ENCODE measurements around the gene SPOCK3.

SPOCK3 gene

DNA sequence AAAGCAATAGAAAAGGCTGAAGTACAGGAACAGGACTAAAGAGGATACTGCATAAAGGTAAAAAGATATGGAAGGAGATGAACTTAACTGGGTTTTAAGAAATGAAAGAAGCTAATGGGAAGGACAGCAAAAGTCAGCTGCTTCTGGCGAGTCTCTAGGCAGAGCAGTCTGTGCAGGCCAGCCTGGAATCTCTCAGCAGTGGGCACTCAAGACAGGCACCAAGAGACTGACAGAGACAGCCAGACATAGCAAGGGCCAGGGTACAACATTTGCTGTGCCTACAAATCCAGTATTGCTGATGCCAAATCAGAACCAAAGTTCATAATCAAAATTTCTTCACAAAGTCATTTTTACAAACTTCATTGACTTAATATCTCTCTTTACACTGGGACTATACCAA is 62.4 kb downstream of the SPOCK3 start:
- DNase-seq: no peak

DNA sequence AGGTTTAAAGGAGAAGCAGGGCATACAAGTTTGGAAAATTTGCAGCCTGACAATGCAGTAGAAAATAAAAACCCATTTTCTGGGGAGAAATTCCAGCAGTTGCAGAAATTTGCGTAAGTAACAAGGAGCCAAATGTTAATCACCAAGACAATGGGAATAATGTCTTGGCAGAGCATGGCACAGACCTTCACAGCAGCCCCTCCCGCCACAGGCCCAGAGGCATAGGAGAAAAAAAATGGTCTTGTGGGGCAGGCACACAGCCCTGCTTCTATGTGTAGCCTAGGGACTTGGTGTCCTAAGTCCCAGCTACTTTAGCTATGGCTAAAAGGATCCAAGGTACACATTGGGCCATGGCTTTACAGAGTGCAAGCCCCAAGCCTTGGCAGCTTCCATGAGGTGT is 65.7 kb downstream of the SPOCK3 start:
- DNase-seq: no peak

DNA sequence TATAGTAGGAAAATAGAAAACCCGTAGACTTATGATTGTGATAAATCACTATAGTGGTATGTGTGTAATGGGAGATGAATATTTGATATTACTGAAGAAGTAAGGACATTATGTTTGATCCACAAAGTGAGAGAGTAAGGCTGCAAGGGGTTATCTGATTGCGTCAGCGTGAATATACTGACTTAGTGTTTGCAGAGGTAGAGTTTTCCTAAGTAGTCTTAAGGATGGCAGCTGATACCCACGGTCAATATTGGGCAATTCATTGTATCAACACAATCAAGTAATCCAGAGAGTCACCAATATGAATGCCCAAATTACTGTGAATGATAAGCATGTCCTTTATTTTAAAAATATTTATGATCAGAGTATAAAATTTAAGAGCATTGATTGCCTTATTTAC is 83.7 kb downstream of the SPOCK3 start:
- DNase-seq: no peak

DNA sequence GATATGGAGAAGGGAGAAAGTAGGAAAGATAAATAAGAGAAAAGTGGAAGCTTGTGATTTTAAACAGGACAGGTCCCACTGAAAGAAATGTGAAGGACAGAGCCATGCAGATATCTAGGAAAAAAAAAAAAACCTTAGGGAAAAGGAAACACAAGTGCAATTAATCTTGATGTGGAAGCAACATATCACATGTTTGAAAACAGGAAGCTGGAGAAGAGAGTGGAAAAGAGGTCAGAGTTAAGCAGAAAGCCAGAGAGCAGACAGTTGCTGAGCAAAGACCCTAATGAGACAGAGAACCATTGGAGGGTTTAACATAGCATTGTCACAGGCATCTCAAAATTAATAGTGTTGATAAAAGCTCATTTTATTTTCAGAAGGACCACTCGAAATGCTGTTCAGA is 89.7 kb downstream of the SPOCK3 start:
- DNase-seq: no peak

DNA sequence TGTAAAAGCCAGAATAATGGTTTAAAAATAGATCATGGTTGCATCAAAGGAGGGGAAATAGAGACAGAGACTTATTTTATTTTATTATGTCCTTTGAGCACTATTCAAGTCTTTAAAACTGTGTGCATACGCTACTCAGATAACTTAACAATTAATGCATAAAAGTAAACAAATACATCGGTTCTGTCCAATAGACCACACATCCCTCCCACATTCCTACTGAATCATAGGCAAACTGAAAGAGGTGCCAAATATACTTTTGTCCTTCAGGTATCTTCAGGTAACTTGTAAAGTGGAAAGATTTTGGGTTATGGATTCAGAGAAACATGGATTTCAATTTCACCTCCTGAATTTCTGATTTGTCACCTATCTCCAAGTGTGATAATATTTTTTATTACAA is 91.3 kb downstream of the SPOCK3 start:
- no peak for DNase-seq

DNA sequence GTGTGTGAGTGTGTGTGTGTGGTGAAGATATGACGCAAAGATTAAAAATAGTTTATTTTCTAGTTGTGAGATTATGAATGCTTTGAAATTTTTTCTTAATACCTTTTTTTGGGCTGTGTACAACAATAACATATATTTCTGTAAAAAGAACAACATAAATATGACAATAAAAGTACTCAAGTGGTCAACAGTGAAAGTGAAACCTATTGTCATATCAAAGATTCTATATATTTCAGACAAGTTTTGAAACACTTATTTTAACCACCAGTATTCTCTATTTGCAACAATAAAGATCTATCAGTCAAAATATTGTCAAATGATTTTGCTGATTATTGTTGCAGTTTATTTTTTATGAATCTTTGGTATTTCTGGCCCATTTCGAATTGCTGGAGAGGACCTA is 98.0 kb downstream of the SPOCK3 start:
- DNase-seq: no peak

DNA sequence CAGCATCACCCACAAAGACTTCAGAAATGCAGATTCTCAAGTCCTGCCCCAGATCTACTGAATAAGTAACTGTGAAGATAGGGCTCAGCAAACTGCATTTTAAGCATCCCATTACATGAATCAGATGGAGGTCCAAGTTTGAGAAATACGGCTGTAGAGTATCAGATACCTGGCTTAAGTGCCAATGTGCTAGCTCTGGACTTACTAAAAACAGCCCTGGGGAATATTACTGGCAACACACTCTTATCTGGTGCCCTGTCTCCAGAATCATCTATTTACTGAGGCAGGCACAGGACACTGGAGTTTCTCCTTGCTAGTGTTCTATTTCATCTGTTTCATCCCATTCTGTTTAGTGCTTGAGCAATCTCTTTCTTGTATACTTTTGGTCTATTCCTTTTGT is 105.1 kb downstream of the SPOCK3 start:
- DNase-seq: no peak

DNA sequence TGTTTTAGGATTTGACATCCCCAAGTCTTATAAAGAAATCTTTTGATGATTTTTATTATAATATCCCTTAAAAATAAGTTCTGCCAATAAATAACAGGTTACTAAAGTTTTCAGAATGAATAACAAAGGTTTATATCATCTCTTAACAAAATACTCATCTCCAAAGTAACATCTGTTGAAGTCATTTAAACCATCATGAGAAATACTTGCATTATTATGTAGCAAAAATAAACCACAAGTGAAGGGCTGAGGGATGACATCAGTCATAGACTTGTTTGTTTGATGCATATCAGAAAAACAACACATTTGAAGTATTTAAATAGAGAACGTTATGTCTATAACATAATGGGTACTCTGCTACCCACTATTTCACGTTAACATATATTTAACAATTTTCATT is 114.9 kb downstream of the SPOCK3 start:
- DNase-seq: no peak

DNA sequence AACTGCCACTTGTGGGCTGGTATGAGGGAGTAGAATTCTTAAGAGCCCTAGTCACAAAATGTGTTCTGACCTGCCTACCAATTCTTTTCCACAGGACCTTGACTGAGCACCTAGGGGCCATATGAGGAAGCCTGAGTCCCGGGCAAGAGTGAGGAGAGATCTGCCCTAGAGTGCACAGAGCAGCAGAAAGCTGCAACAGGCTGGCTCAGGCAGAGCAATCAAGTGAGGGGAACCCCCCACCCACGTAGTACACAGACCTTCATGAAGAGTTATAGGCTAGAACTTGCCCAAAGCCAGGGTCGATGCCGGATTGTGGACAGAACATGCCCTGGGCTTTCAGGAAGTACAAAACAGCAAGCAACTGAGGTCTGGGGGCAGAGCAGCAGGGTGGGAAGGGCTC is 117.0 kb downstream of the SPOCK3 start:
- no peak for DNase-seq

DNA sequence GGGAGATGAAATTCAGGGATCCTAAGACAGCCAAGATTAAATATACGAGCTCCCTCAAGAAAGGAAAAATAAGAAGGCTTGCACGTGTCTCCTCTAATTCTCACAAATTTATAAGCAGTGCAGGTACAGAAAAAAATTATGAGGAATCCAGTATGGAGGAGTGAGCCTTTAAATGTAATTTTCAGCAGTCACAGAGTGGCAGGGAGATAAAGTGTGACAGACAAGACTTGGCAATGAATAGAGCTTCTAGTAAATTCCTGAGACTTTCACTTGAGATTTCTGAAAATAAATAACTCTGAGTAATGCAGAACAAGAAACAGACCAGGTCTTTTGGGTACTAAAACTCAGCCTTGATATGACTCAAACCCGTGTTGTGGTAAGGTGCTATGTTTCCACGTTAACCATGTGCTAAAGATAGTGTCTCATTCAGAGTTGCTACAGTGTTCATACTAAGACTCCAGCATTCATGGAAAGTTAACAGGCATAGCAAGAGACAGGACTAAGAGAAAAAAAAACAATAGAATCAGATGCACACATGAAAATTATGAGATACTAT is 119.8 kb downstream of the SPOCK3 start:
- DNase-seq: no peak

DNA sequence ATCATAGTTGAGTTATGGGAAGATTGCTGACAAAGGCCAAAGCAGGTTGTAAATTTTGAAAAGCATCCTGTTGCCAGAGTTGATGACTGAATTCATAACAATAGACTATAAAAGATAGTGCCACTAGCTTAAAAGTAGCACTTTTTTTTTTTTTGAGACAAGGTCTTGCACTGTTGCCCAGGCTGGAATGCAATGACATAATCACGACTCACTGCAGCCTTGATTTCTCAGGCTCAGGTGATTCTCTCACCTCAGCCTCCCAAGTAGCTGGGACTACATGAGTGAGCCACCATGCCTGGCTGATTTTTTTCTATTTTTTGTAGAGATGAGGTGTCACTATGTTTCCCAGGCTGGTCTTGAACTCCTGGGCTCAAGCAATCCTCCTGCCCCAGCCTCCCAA is 122.7 kb downstream of the SPOCK3 start:
- no peak for DNase-seq

DNA sequence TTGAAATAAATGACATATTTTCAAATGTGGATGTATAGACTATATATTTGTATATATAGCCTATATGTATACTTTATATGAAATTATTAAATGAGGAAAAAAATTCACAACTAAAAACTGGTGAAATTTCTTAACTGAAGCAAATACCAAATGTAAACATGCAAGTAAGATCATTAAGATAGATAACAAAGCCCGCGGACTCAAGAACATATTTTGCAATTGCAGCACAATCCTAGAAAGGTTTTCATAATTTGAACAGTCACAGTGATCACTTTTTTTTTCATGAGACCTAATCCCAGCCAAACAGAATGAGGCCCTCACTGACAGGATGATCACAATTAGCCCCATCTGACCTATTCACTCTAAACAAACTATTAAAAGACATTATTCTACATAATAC is 123.2 kb downstream of the SPOCK3 start:
- DNase-seq: no peak

DNA sequence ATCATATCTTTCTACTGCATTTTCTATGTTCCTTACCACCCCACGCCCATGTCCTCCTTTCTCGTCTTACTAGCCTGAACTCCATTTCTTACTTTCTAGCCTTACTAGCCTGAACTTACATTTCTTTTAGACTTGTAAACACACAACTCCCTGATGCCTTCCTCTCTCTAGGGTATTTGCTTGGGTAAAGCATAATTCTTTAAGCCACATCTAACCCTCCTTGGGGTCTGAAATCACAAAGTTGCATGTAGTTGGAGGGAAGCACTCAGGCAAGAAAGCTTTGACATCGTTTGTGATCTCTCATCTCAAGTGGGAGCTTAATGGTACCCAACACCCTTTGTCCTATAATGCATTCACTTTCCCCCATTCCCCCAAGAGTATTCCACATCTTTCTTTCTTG is 124.4 kb downstream of the SPOCK3 start:
- DNase-seq: no peak

DNA sequence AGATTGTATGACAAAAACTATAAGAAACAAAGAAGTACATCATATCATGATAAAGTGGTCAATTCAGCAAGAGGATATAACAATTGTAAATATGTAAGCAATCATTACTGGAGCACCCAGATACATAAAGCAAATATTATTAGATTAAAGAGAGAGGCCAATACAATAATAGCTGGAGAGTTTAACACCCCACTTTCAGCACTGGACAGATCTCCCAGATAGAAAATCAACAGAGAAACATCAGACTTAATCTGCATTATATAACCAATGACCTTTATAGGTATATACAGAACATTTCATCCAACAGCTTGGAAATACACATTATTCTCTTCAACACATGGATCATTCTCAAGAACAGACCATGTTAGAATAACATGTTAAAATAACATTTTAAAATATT is 128.4 kb downstream of the SPOCK3 start:
- DNase-seq: no peak

DNA sequence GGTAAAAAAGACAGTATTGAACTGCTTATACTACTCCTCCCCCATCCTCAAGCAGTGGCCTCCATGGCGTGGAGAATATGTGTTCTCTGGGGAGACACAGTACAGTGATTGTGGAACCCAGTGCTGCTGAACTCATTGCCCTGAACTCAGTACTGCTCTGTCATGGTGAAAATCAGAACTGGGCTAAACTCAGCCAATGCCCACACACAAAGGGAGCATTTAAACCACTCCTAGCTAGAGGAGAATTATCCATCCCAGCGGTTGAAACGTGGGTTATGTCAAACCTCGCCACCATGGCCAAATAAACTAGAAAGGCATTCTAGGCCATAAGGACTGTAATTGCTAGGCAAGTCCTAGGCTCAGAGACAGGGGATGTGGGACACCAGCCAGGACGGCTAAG is 131.8 kb downstream of the SPOCK3 start:
- no peak for DNase-seq

DNA sequence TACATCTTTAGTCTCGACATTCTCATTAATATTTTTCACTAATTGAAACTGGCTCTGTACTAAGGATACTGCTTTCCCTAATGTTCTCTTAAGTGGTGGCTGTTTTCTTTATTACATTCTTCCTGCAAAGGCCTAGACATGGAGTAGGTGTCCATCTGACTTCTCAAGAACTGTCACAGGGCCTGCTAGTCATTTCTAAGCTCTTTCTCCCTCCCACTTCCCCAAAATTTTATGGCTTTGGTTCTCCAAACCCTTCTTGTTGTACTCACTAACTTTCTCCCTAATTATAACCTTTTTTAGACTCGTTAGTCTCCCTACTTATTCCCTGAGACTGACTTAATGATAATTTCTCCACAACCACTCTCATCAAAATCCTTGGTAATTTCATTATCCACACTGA is 133.3 kb downstream of the SPOCK3 start:
- DNase-seq: no peak

DNA sequence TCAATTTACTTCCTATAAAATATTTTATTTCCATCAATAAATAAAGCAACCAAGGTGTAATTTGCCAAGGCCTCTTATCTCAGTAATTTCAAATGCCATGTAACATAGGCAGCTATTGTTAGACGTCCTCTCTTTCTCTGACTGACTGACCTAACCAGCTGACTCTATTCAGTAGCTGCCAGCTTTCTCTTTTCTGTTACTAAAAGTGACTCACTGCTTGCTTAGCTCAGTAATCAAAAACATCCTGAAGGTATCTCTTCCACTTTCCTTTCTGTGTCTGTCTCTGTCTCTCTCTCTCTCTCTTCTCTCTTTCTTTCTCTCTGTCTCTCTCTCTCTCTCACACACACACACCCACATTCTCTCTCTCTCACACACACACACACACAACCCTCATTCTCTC is 134.2 kb downstream of the SPOCK3 start:
- no peak for DNase-seq

DNA sequence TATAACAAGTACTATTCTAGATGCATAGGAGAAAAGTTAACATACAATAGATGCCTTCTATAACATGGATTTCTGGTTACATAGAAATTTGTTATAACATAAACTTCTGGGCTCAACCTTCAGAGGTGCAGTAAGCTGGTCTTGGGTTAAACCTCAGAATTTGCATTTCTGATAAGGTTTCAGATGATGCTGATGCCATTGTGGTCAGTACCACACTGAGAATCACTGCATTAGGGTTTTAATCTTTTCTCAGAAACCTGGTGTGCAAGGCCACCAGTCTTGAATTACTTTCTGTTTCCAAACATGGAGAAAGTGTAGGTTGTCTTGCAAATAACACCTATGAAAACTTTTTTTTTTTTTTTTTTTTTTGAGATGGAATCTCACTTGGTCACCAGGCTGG is 146.2 kb downstream of the SPOCK3 start:
- no peak for DNase-seq

DNA sequence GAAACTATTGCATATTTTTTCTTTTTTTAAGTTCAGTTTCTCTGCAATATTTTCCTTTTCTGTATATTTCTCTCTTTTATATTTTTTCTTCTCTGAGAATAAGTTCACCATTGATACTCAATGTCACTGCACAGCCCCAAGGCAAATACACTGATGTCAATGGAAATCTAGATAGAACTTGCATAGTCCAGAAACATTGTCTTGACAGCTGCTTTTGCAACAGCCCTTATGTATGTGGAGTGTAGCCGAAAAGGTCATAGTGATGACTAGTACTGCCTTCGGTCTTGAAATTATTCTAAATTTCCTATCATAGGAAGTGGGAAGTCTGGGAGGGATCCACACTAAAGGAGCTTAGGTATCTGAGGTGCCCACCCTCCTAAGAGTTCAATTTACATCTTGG is 150.0 kb downstream of the SPOCK3 start:
- DNase-seq: no peak

DNA sequence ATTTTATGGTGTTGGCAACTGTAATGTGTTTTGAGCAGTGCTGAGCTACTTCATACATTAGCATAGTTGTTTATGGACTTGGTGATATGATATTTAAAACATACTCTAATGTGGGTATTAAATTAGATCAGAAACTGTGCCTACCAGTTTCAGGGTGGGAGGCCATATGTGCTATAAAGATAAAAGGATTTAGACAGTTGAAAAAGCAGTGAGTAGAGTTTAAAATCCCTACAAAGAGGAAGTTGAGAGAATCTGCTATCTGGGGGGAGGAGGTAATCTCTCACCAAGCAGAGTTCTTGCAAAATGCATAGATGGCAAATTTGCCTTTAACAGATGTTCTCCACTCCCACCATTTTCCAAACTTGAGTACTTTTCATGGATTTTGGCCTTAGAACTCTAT is 154.5 kb downstream of the SPOCK3 start:
- no peak for DNase-seq

DNA sequence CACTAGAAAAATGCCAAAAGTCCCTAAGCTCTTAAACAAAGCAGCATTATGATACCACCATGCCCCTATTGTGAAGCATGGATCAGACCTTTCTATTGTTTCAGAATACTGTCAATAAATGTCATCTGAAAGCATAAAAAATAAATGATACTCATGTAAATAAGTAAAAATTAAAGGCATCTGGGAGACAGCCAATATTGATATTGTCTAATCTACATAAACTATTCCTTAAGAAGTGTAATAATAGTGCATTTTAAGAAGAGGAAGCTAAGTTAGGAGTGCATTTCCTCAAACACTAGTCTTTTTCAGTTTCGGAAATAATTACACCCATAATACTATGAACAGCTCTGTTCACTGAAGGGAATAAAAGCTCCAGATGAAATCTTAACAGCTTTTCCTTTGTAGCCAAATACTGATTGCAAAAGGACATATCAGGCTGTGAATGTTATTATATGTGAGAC is 181.6 kb downstream of the SPOCK3 start:
- DNase-seq: no peak

DNA sequence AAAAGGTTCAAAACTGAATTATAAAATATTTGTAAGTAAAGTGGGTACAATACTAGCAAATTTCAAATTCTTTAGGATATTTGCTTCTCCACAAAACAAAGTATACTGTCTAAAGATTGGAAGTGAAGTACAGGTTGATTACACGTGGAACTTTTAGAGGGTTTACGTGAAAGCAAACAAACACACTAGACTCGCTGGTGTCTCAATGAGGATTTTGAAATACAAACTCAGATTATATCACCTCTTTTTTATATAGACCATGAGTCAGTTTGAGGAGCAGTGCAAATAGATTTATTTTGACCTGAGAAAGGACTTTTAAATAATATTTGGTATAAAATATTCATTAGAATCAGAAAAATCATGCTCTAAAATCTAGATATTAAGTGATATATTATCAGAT is 185.0 kb downstream of the SPOCK3 start:
- no peak for DNase-seq

DNA sequence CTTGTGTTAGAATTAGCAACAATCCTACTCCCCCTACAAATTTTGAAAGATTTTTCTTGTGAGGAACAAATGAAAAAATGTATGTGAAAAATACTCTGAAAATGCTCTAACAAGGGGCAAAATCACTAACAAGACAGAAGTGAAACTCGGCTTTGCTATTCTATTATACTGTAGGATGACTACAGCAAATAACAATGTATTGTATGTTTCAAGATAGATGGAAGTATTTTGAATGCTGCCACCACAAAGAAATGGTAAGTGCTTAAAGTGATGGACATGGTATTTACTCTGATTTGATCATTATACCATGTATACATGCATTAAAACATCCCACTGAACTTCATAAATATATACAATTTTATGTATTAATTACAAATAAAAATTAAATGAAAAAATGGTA is 192.8 kb downstream of the SPOCK3 start:
- DNase-seq: no peak

DNA sequence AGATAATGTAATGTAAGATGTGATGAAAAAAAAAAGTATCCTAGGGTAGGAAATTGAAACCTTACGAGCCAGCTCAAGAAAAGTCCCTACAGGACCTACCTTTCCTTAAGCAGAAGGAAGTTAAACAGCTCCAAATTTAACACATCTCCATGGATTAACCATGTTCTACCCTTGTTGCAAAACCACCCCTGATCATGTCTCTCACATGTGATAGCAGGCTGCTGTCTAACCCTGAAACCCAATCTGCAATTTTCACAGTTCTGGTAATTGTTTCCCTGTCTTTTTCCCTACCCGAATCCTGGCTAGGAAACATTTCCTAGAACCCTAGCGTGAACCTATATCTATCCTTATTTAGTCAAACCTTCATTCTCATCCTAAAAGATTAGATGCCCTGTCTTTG is 198.9 kb downstream of the SPOCK3 start:
- no peak for DNase-seq

DNA sequence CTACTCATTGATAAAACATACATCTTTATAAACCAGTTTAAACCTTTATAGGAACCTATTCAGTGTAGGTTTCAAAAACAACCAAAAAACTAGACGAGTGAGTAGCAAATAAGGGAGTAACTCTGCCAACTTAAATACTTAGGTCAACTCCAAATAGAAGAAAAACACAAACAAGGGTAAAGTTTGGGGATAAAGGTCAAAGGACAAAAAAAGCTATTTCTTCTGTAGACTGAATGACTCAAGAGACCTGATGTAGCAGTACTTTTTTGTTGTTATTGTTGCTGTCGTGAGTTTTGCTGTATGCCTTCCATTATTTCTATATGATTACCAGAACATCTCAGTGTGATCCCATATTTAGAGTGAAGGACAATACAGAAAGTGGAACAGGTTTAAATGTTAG is 199.3 kb downstream of the SPOCK3 start:
- DNase-seq: no peak

DNA sequence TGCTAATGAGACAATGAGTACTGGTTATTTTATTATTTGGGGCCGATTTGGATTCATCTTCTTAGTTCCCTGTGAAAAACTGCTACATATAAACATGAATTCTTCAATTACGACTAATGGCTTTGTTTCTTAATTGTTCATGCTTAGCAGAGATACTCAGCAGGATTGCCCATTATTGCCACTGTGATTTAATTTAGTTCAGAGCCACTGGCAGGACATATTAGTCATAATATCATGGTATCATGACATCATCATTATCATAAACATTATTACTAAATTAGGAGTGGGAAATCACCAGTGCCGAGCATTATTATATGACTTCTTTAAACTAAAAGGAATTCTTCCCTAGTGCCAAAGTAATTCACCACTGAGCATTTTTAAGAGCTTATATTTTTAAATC is 201.4 kb downstream of the SPOCK3 start:
- DNase-seq: no peak

Data from activated gamma-delta T cell (primary cell).